H1 (cell line): ENCODE measurements around the gene TMIGD2. TPM values are rescaled to one million over a fixed set of nuclear protein-coding genes. Genes with fewer than 3 reads are reported as not detected.
A peak's percentile ranks its signal among the peaks of the same experiment; 100 is the strongest.

ENCODE experiments used
- ASH2L ChIP-seq: fragments of 200-600, 300-600 bp; sonication (generic); IDR thresholded peaks from one replicate; pipeline ENCODE4 v1.7.1; 2017; ENCODE audit warnings: low read length
- BCL11A ChIP-seq, 2 experiments: IDR thresholded peaks; one replicate each; pipeline ENCODE4 v1.6.1; 2011; ENCODE audit warnings: low read depth in 2 of 2, low read length in 2 of 2, mild to moderate bottlenecking in 2 of 2
- CBX8 ChIP-seq: fragments of 300-800, 300-1000 bp; sonication (generic); IDR thresholded peaks from 2 replicates; pipeline ENCODE4 v1.7.1; 2016; ENCODE audit warnings: low read depth, low read length, borderline replicate concordance
- CHD2 ChIP-seq: IDR thresholded peaks from 2 replicates; pipeline ENCODE4 v1.6.1; 2012; ENCODE audit warnings: low read length, improper control_type of control experiment
- EGR1 ChIP-seq: IDR thresholded peaks from 2 replicates; pipeline ENCODE4 v1.6.1; 2011; ENCODE audit warnings: low read depth, low read length, borderline replicate concordance
- EZH2 ChIP-seq: fragments of 200-600 bp; sonication (generic); IDR thresholded peaks from 2 replicates; pipeline ENCODE4 v1.7.1; 2012; ENCODE audit warnings: low read depth, mild to moderate bottlenecking, moderate library complexity, low read length, inconsistent platforms; ENCODE audit not compliant: severe bottlenecking
- GTF2F1 ChIP-seq: IDR thresholded peaks from 2 replicates; pipeline ENCODE4 v1.6.1; 2012; ENCODE audit warnings: low read depth, low read length, improper control_type of control experiment, borderline replicate concordance
- HDAC6 ChIP-seq: IDR thresholded peaks from one replicate; pipeline ENCODE4 v1.7.1; 2012; ENCODE audit warnings: low read depth, mild to moderate bottlenecking, inconsistent platforms, low read length, moderate library complexity
- KDM4A ChIP-seq: IDR thresholded peaks from one replicate; pipeline ENCODE4 v1.7.1; 2012; ENCODE audit warnings: low read depth, mild to moderate bottlenecking, moderate library complexity, low read length, inconsistent platforms; ENCODE audit not compliant: severe bottlenecking
- MAFK ChIP-seq: IDR thresholded peaks from 2 replicates; pipeline ENCODE4 v1.6.1; 2012; ENCODE audit warnings: low read depth, mild to moderate bottlenecking, improper control_type of control experiment, low read length
- NANOG ChIP-seq: IDR thresholded peaks from 2 replicates; pipeline ENCODE4 v1.6.1; 2011; ENCODE audit warnings: low read length, low read depth, mild to moderate bottlenecking, inconsistent platforms; ENCODE audit not compliant: insufficient read depth, poor library complexity, severe bottlenecking
- PHF8 ChIP-seq: fragments of 200-600 bp; sonication (generic); conservative IDR thresholded peaks from 2 replicates; pipeline ENCODE4 v1.7.1; 2012; ENCODE audit warnings: low read depth, mild to moderate bottlenecking, inconsistent platforms, low read length, moderate library complexity
- POLR2AphosphoS5 ChIP-seq: IDR thresholded peaks from 2 replicates; pipeline ENCODE4 v1.6.1; 2011; ENCODE audit warnings: low read depth, low read length
- RBBP5 ChIP-seq: IDR thresholded peaks from 2 replicates; pipeline ENCODE4 v1.7.1; 2012; ENCODE audit warnings: low read depth, mild to moderate bottlenecking, inconsistent platforms, low read length, moderate library complexity, borderline replicate concordance
- RFX5 ChIP-seq: IDR thresholded peaks from 2 replicates; pipeline ENCODE4 v1.6.1; 2011; ENCODE audit warnings: low read depth, low read length, improper control_type of control experiment, borderline replicate concordance
- SAP30 ChIP-seq: fragments of 300-600 bp; sonication (generic); IDR thresholded peaks from 2 replicates; pipeline ENCODE4 v1.7.1; 2012; ENCODE audit warnings: low read length, moderate library complexity, mild to moderate bottlenecking, inconsistent platforms; ENCODE audit not compliant: insufficient read depth, insufficient replicate concordance
- SIRT6 ChIP-seq: IDR thresholded peaks from one replicate; pipeline ENCODE4 v1.7.1; 2012; ENCODE audit warnings: low read length, inconsistent platforms
- SP1 ChIP-seq: IDR thresholded peaks from 2 replicates; pipeline ENCODE4 v1.6.1; 2011; ENCODE audit warnings: low read depth, low read length
- SP4 ChIP-seq: IDR thresholded peaks from 2 replicates; pipeline ENCODE4 v1.6.1; 2012; ENCODE audit warnings: low read length, inconsistent platforms
- TAF7 ChIP-seq: optimal IDR thresholded peaks from 2 replicates; pipeline ENCODE3; 2011; ENCODE audit warnings: low read depth, mild to moderate bottlenecking, inconsistent platforms, low read length, moderate library complexity, borderline replicate concordance
- polyA plus RNA-seq, 7 experiments: library from polyadenylated mRNA; depleted of rRNA in 3 of 7; stranded (reverse) in 5 of 7; unstranded in 2 of 7; fragments of >200 nt in 5 of 7; fragments of 200-250 nt in 2 of 7; gene quantifications; 1 replicate in 5 of 7; 2 replicates in 1 of 7; 4 replicates in 1 of 7; pipeline versions ENCODE4 v1.2.1 to v1.2.3, GENCODE V29; 2011 to 2013; ENCODE audit warnings: missing spikeins in 2 of 7, mixed read lengths in 2 of 7
- total RNA-seq: library from RNA; stranded (reverse); fragmentation: NEBNext Ultra II Directional; extraction: Animal tissue kit (Norgen Biotek cat#: 25700); gene quantifications from 2 replicates; pipeline ENCODE4 v1.2.1, GENCODE V29; 2021

The TMIGD2 gene
- total and polyA plus RNA-seq, 2 of the 8 experiments (the other 6 are each of a cell fraction or from before 2014, with no cell fraction given) = 0.39 to 0.41 TPM

DNA sequence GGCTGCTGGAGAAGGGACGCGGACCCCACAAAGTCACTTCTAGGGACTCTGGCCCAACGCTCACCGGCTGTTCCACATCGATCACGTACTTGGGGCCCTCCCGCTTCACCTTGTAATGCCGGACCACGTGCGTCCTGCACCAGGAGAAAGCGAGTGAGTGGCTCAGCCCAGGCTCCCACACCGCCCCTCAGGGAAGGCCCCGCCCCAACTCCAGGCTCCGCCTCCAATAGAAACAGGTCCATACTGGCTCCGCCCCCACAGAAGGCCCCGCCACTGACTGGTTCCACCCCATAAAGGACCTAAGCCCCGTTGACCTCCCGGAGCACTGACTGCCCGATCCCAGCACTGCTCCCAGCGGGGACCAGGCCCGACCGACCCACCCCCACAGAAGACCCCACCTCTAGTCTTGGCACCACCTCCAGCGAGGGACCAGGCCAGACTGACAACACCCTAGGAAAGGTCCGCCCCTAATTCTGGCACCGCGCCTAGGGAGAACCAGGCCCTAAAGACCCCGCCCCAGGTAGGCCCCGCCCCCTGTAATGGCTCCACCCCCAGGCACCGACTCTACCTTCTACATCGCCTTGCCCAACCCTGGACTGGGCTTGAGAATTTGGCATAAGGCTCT, 25.2 kb upstream of the TMIGD2 start (continued):
- TF ChIP-seq HDAC6 (no peak), TAF7 (peak; percentile 12), MAFK (no peak), CHD2 (no peak), GTF2F1 (no peak), SP1 (peak; percentile 67; the same call in 1 of the 2 replicates), CBX8 (no peak), EZH2 (no peak), SP4 (peak; percentile 78; the same call in 1 of the 2 replicates), POLR2AphosphoS5 (peak; percentile 74), NANOG (no peak), EGR1 (peak; percentile 36; the same call in 1 of the 2 replicates), BCL11A (IDR thresholded peaks at IDR 0.05; ENCODE audit: low read depth in 2 of 2, low read length in 2 of 2) (no peak), SAP30 (no peak), SIRT6 (no peak), KDM4A (peak; percentile 58), RFX5 (no peak), ASH2L (peak; percentile 56), PHF8 (0 out of 2 replicates have a peak, but pooled peaks have one; percentile 33), RBBP5 (no peak)
